ENCODE measurements around the gene ALKBH3.

DNA sequence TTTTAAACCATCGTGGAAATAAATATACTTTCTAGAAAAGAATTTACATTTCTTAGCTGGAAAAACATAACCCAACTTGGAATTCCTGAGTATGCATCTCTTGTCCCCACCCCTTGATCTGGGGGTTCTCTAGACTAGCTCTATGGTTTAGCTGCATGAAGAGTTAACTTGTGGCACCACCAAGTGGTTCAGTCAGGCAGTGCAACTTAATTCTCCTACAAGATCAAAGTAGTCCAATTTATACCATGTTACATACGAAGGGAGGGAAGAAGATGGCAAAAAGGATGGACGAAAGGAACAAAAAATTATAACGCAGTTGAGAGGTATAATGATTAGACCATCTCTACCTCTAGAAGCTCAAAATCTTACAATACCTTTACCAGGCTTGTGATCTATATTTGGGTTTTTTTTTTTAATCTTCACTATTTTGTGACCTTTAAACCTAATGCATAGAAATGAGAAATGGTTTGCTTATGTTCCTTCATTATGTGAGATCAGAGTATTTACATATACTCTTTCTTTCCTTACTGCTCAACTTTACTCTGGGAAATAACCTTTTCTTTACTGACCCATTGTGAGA, 28.5 kb upstream of the ALKBH3 start:
- TF ChIP-seq ZNF274 (IDR thresholded peaks at IDR 0.05; ENCODE audit: low read depth, low read length) (no peak), YY1 (IDR thresholded peaks at IDR 0.05; ENCODE audit: insufficient read depth, insufficient read length) (no peak), SUZ12 (IDR thresholded peaks at IDR 0.05; ENCODE audit: extremely low read depth, insufficient read depth, insufficient read length) (no peak)

Data from NT2/D1 (cell line).